NCI-H82 treated with DMSO at 0.1 percent for 48 hours (cell line): ENCODE data around the gene SRMS.
"Not testable (repeated sequence)": the region's sequence is repeated elsewhere in the genome, so short reads cannot be mapped to it uniquely, and the experiment has no call there.

ENCODE experiments used
- DNase-seq: peaks from one replicate; lab custom pipeline; 2025; ENCODE audit not compliant: unreplicated experiment; lab: John Stamatoyannopoulos, UW

Gene SRMS

GRCh38 chr20:63579017-63579694, 31.6 kb upstream of the SRMS start:
- no peak for DNase-seq

DNA sequence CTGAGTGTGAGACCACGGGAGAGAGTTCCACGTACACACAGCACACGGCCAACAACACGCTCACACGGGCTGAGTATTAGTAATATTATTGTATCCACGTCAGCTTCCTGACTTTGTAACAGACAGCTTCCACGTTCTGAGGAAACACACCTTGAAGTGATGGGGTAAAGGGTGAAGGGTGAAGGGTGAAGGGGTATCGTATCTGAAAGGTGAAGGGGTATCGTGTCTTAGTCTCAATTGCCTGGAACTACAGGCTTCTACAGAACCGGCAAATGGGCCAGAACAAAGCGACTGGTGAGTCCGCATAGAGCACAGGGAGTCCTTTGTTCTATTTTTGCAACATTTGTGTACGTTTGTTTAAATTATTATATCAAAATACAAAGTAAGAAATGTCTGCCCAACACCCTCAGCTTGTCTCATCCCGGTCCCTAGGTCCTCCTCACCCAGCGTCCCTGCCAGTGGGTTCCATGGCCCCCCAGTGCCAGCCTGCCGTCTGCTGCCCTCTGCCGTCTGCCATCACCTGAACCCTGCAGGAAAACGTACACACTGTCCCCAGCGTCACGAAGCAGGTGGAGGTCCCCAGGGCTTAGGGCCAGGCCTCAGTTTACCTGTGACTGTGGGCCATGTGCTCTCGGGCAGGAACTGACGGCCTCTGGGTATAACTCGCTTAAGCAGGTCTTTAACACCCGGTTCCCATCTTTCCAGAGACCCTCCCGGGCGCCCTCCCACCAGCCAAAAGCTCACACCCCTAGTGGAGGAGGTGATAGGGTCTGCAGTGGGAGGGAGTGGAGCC, 30.9 kb upstream of the SRMS start:
- no peak for DNase-seq

DNA sequence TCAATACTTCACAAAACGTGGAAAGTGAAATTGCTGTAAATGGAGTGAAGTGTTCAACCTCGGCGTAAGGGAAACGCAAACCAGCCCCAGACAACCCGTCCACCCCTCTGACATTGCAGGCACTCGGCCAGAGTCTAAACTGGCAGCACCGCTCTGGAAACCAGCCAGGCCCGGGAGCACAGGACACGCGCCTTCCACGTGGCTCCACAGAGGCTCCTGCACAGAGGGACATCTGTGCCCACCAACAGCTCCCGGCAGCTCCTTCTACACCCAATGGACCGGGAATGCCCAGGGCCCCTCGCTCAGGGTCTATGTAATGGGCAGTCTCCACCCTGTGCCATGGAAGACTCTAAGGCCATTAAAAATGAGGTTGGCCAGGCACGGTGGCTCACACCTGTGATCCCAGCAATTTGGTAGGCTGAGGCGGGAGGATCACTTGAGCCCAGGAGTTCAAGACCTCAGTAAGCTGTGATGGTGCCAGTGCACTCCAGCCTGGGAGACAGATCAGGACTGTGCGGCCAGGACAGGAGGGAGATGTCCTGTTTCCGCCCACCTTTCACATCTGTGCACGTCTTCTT, 29.9 kb upstream of the SRMS start:
- no peak for DNase-seq

- no peak for DNase-seq
Measured at GRCh38 chr20:63576311-63576710, 28.8 kb upstream of the SRMS start.

DNA sequence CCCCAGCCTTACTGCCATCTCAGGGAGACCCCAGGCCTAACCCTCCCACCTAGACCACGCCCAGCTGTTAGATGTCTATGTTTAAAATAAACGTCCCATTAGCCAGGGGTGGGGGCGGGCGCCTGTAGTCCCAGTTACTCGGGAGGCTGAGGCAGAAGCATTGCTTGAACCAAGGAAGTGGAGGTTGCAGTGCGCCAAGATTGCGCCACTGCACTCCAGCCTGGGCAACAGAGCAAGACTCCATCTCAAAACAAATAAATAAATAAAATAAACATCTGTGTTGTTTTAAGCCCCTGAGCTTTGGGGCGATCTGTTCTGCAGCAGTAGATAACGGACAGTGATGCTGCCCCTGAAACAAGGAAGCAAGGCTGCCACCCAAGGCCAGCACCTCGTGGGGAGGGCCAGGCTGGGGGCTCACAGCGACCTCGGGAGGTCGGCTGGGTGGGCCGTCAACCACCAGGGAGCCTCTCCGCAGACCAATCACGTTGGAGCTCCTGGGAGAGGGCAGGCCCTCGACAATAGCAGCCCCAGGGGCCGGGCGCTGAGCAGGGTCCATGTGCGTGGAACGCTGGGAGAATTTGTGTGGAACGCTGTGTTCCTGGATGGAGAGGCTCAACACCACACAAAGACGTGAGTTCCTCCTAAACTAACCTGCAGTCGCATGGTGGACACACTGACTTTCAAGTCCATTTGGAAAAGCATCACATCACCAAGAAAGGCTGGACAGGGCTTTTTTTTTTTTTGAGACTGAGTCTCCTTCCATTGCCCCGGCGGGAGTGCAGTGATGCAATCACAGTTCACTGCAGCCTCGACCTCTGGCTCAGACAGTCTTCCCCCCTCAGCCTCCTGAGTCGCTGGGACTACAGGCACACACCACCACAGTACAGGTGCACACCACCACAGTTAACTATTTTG, 27.5 kb upstream of the SRMS start:
- DNase-seq: no peak

DNA sequence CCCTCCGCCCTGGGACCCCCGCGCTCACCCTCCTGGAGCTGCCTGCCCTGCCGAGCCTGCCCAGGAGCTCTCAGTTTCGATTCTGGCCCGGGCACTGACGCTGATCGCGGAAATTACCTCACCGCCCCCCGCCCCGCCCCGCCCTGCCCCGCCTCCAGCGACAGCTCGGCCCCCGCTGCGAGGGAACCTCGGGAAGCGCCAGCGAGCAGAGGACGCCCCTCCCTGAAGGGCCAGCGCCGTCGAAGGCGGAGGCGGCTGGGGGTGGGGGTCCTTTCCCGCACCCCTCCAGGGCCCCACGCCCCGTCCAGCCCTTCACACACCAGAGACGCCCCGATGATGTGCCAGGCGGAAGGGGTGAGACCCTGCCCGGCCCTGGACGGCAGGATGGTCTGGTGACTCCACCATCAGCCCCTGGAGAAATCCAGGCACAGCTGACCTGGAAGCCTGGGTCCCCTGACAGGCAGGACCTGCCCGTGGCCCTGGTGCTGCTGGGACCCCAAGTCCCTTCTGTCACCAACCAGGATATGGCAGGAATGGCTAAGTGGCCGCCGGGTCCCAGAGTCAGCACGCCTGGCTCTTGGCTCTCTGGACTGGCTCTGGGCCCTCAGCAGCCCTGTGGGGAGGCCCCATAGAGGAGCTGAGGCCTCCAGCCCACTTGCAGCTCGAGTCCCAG, 26.7 kb upstream of the SRMS start, which contains the start of gene HELZ2:
HELZ2 (minus strand) TSS at position 84 of the 673 bp plus-strand sequence. CDS start 1,854 bp downstream, outside the sequence.
- no peak for DNase-seq

DNA sequence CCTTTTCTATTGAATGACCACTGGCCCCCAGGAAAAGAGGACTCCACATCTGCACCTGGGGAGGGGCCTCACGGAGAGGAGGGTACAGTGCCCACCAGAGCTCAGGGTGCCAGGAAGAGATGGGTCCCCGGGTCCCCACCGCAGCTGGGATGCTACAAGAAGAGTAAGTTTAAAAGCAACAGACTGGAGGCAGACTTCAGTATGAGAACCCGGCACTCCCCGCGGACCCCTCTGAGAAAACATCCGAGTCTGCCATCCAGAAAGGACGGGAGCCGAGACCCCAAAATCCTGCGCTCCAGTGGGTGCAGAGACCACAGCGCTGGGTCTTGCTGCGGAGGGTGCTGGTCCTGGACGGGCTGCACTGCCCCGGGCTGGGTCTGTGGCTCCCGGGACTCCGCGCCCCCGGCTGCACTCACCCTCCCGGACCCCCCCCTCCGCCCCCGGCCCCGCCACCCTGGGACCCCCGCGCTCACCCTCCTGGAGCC, 26.1 kb upstream of the SRMS start:
- no peak for DNase-seq

GRCh38 chr20:63572788-63573646, 25.5 kb upstream of the SRMS start:
- no peak for DNase-seq

DNA sequence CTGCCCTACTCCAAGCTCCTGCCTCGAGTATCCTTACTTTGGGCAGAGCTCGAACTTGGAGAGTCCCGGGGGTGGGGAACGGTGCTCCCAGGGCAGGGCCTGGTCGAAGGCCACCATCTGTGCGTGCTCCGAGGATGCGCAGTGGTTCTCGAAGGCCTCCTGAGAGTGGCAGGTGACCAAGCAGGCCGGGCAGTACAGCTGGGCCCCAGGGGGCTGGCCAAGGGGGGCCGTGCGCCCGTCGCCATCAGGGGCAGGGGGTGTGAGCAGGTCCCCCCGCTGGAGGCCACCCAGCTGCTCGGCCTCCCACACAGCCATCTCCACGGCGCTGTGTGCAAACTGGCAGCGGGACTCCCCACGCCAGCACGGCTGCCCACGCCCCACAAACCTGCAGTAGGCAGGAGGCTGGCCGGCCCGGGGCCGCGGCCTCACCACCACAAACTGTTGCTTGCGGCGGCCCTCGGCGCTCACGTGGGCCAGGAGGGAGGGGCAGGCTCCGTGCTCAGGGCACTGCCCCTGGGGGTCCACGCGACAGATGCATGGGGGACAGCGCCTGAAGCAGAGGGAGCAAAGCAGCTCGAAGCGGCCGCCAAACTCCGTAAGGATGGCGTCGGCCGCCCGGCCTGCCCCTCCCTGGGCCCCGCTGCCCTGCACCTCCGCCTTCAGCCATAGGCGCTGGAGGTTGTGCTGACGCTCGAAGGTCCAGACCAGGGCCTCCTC, 24.7 kb upstream of the SRMS start:
- DNase-seq: no peak

DNA sequence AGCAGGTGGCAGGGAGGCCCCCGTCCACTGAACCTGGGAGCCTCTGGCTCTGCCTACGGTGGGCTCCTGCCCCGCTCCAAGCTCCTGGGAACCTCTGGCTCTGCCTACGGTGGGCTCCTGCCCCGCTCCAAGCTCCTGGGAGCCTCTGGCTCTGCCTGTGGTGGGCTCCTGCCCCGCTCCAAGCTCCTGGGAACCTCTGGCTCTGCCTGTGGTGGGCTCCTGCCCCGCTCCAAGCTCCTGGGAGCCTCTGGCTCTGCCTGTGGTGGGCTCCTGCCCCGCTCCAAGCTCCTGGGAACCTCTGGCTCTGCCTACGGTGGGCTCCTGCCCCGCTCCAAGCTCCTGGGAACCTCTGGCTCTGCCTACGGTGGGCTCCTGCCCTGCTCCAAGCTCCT, 23.5 kb upstream of the SRMS start:
- DNase-seq: not testable (repeated sequence)

DNA sequence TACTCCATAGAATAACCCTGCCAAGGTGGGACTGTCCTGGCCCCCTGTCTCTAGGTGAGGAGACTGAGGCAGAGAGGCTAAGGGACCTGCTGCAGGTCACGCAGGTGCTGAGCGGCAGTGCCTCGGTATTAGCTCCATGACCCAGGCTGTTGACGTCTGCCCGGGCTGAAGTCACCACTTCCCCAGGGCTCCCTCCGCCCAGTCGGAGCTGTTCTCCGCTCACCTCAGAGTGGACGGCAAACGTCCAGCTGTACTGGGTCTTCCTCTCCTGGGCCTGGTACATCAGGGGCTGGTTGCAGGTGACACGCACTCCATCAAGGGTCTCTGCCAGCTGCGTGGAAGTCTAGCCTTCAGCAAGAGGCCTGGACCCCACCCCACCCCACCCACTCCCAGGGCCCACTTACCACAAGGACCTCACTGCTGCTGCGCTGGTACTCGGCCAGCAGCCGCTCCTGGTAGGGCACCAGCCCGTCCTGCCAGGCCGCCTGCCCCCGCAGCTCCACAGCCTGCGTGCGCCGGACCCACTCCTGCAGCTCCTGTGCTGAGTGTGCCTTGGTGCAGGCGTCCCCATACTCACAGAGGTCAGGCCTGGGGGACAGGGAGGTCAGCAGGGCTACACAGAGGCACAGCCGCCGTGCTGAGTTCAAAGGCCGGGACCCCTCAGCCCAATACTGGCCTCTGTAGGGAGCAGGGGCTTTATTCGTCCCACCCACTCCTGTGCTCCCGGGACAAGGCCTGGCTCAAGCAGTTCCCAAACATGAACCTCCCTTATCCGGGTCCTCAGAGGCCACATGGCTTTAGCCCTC, 22.9 kb upstream of the SRMS start:
- no peak for DNase-seq

DNA sequence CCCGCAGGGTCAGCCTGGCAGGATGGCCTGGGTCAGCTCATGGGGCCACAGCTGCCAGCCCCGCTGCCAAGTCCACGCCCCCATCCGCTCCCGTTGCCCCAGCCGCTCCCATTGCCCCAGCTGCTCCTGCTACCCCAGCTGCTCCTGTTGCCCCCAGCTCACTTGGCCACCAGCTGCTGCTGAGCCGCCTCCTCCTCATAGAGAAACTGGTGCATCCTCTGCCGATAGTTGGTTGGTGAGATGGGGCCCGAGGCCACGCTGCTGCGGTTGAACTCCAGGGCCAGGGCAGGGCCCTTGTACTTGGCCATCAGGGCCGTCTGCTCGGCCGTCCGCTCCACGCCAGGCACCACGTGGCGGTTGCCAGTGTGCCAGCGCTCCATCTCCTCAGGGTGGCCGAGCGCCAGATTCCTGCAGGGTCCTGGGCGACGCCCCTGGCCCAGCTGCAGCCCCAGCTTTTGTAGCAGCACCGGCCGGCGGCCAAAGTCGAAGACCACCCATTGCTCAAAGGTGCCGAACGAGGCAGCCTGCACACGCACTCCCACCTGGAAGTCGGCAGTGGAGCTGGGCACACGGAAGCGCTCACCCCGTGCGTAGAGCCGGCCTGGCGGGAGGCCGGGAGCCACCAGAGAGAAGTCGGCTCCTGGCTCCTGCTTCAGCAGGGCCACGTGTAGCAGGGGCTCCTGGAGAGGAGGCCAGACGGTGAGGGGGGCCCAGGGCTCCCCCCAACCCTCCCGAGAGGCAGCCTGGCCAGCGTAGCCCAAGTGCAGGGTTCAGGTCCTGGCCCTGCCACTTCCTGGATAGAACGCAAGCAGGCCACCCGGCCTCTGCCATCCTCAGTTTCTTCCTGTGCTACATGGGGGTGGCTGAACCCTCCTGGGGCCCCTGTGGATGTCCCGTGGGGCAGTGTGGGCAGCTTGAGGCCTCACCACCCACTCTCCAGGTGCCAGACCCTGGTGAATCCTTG, 21.7 kb upstream of the SRMS start:
- DNase-seq: no peak

DNA sequence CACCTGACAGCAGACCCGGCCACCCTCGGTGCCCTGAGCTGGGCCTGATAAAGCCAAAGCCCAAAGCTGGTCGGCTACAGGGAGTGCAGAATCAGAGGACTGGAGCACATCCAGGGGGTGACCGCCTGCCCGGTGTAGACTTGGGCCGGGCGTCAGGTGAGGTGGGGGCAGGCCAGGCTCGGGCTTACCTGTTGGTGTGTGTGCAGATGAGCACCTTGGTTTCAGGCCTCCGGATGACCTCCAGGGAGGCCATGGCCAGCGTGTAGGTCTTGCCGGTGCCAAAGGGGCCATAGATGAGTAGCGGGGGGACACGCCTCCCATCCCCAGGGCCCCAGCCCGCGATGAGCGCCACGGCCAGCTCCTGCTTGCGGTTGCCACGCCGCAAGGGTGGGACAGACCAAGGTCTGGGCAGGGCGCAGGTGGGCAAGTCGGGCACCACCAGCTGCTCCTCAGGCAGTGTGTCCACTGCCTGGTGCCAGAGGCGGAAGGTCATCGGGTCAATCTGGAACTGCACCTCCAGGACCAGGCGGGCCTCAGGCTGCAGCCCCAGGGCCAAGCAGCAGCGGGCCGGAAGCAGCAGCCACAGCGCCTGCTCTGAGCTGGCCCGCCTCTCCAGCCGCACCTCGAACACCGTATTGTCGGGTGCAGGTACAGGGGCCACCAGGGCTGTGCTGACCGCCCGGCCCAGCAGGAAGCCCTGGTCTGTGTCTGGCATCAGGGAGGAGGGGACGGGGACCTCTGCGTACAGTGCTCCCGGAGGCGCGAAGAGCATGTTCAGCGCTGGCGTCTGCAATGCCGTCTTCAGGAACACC, 20.8 kb upstream of the SRMS start:
- no peak for DNase-seq

GRCh38 chr20:63567386-63568169, 20.0 kb upstream of the SRMS start:
- DNase-seq: no peak

DNA sequence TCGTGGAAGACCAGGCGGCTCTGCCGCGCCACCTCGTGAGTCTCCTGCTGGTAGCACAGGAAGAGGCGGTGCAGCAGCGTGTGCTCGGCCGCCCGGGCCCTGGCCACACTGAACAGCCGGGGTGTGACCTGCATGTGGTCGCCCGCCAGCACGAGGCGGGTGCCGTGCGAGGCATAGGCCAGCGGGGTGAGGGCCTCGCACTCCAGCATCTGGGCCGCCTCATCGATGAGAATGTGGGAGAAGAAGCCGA, 19.5 kb upstream of the SRMS start:
- no peak for DNase-seq
